GM10266 (cell line): ENCODE data around the gene DUOX1.

ENCODE experiments used
- DNase-seq: peaks from one replicate; pipeline ENCODE4 v3.0.0; 2012; ENCODE audit errors: extremely low spot score
- CTCF ChIP-seq: IDR thresholded peaks from 2 replicates; pipeline ENCODE4 v1.5.1; 2012; ENCODE audit warnings: mild to moderate bottlenecking, low read depth; ENCODE audit not compliant: control insufficient read depth, insufficient read depth; ENCODE audit errors: missing control alignments

Gene DUOX1

GRCh38 chr15:45118131-45118588, 11.6 kb upstream of the DUOX1 start:
- peak; percentile 99 for TF ChIP-seq CTCF
- peak; percentile 94 for DNase-seq

DNA sequence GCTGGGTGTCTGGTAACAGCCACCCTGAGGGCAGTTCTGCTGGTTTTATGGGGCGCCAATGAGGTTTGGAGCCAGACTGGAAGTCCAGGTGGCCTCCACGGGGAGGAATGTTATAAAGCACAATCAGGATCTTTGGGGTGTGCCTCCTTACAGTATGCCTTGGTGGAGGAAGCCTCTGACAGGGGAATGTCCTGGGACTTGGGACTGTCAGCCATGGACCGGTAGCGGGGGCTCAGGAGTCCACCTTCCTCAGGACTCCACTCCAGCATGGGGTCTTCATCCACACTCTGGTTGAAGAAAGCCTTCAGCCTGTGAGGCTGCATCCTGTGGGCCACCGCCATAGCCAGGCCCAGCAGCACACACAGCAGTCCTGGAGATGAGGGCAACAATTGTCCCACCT, 10.8 kb upstream of the DUOX1 start:
- DNase-seq = no peak
- no peak for TF ChIP-seq CTCF

GRCh38 chr15:45120081-45120972, 9.5 kb upstream of the DUOX1 start:
- TF ChIP-seq CTCF = no peak
- DNase-seq = no peak

GRCh38 chr15:45121020-45121419, 8.8 kb upstream of the DUOX1 start:
- DNase-seq = no peak

DNA sequence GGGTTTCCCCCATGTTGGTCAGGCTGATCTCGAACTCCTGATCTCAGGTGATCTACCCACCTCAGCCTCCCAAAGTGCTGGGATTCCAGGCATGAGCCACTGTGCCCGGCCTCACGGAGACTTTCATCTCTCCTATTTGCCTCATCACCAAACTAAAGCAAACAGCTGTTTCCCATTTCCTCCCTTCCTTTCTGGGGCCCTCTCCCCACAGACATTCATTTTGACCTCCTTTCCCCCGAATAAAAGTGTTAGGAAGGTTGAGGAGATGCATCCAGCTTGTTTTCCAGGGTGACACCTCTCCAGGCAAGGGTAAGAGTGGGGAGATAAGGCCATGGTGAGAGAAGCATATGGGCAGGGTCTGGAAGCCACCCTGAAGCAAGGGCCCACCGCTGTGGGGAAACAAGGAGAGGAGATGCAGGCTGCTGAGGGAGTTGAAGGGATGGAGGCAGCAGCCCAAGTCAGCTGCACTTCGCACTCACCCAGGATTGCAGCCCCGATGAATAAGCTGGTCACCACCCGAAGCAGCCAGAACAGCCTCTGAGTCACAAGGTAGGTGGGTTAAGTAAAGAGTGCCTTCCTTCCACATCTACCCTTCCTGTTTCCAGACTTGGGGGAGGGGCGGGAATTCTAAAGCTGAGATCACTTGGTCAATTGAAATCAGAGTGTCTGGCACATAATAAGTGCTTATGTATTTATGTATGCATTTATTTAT, 7.9 kb upstream of the DUOX1 start:
- DNase-seq = no peak
- no peak for TF ChIP-seq CTCF

More at GRCh38 chr15:45121020-45121419, 8.8 kb upstream of the DUOX1 start:
- TF ChIP-seq CTCF = no peak

GRCh38 chr15:45122719-45123118, 7.1 kb upstream of the DUOX1 start:
- TF ChIP-seq CTCF = no peak
- no peak for DNase-seq

DNA sequence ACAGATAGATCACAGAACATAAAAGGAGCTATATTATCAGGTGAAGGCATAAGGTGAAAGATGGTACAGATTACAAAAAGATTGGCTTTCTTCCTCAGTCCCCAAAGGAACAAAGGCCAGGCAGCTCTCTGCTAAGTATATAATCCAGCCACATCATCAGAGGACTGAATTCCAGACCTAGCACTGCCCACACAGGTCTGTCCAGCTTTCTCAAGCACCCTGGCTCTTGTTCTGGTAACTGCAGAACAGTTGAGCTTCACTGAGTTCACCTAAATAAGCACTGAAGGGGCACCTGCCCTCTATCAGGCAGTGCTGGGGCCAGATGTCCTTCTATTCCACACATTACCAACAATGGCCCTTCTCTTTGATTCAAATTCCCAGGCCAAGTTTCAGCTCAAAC, 6.4 kb upstream of the DUOX1 start:
- TF ChIP-seq CTCF = no peak
- no peak for DNase-seq
